ENCODE data around the gene PRDM8. TPM values are rescaled to one million over a fixed set of nuclear protein-coding genes. Genes with fewer than 3 reads are reported as not detected.

PRDM8 gene
- polyA plus RNA-seq, 1 donor from 2014 or later: 3.8 TPM

DNA sequence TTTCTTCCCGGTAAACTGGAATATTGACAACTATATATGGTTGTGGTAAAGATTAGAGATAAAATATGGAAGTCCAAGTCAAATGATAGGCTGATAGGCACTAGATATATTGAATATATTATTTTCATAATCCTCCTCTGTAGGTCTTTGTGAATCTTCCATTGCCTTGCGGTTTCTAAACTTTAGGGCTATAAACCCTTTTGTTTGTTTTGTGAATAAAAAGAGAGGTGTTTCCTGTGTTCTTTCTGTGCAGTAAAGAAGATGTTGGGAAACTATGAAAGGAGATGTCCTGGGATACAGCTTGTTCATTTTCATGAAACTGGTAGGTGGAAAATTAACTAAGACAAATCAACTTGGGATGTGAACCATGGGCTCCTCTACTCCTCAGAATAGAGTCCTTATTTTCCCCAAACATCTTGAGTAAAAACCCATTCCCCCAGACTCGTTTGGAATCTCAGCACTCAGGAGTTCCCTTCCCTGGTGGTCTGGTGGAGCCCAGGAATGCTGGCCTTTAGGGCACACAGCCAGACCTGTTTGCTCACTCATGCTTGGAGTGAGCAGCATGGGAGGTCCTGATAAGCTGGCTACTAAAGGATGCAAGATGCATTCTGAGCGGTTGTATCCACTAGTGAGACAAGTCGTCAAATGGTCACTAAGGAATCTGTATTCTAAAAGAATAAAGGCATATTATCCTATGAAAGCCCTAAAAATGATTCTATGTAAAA, 22.2 kb downstream of the PRDM8 start:
- Mint-ChIP-seq H3K9me3 (no peaks in the 10 kb centered on the region), H3K27ac (no peak overlapping the region), H3K4me3 (no peak overlapping the region), H3K36me3 (no peaks in the 10 kb centered on the region), H3K27me3 (peaks cover 6% of the 10 kb centered on the region), H3K4me1 (peaks cover 1 to 5% (median 2%) of the 10 kb centered on the region in 3 donors)

DNA sequence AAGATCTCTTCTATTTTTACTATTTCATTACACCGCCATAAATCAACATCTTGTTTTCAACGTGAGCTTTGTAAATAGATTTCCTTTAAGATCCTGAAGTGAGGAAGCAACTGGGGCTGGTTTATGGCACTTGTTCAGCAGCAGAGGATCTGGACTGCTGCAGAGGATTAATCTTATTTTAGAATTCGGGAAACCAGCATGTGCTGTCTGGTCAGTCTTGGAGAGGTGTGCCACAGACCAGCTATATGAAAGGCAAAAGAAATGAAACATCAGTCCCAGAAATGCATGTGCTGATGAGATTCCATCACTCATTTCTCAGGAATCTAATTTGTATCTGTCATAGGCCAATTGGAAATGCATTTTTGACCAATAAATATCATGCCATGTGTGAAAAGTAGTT, 23.4 kb downstream of the PRDM8 start:
- Mint-ChIP-seq H3K27ac (no peak overlapping the region), H3K4me3 (no peak overlapping the region), H3K9me3 (no peaks in the 10 kb centered on the region), H3K4me1 (no peaks in the 10 kb centered on the region), H3K36me3 (no peaks in the 10 kb centered on the region), H3K27me3 (peaks cover 5% of the 10 kb centered on the region)

DNA sequence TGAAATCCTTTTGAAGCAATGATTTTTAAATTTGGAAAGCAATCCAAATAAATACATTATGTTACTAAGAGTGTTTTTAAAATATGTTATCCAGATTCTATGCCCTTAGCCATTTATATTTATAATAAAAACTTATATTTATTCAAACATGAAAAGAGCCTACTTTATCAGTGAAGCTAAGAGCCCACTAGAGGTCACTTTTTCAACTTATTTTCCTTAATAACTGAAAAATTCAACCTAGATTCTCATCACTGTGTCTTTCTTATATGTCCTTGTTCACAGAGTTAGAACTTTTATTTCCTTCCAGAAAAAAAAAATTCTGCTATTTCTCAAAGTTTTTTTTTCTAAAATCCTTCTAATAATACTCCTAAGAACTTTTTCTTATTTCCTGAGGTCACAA, 23.9 kb downstream of the PRDM8 start:
- no peak overlapping the region for H3K4me3 Mint-ChIP-seq
- peaks cover 5% of the 10 kb centered on the region for H3K27me3 Mint-ChIP-seq
- H3K27ac Mint-ChIP-seq: no peak overlapping the region
- H3K36me3 Mint-ChIP-seq: no peaks in the 10 kb centered on the region
- no peaks in the 10 kb centered on the region for H3K9me3 Mint-ChIP-seq
- no peaks in the 10 kb centered on the region for H3K4me1 Mint-ChIP-seq

DNA sequence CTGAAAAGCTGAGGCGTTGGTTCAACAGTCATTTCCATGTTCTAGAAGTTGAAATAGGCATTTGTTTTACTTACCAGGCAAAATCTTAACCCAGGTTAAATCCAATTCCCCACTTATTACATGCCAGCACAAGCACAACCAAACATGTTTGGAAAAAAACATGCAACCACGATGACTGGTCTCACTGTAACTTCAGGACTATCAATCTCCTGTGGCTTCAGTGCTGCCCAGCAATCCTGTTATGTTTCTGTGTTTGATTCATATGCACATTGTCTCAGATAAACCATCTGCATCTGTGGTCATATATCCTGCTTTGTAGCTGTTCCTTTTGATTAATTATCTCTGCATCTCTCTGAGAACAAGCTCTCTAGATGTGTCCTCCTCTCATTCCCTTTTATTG, 28.3 kb downstream of the PRDM8 start:
- no peaks in the 10 kb centered on the region for H3K36me3 Mint-ChIP-seq
- peaks cover 2% of the 10 kb centered on the region for H3K27me3 Mint-ChIP-seq
- H3K27ac Mint-ChIP-seq: no peak overlapping the region
- no peaks in the 10 kb centered on the region for H3K9me3 Mint-ChIP-seq
- peaks cover 8 to 12% (median 8%) of the 10 kb centered on the region in 3 donors for H3K4me1 Mint-ChIP-seq
- H3K4me3 Mint-ChIP-seq: no peak overlapping the region

DNA sequence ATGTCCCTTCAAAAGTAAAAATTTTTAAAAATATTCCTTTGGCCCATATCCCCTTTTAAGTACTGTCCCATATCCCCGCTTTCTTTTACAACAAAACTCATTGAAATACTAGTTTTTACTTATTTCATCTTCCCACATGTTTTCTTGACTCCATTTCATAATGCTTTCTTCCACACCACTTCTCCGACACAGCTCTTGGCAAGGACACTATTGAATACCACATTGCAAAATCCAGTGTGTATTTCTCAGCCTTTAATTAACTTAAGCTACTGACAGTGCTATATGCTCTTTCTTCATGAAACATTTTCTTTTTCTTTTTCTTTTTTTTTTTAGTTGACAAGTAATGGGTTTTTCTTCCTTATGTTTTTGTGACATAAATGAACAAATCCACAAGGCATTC, 28.8 kb downstream of the PRDM8 start:
- no peaks in the 10 kb centered on the region for H3K9me3 Mint-ChIP-seq
- peaks cover 8 to 12% (median 8%) of the 10 kb centered on the region in 3 donors for H3K4me1 Mint-ChIP-seq
- no peaks in the 10 kb centered on the region for H3K36me3 Mint-ChIP-seq
- H3K27me3 Mint-ChIP-seq: peaks cover 2% of the 10 kb centered on the region
- H3K27ac Mint-ChIP-seq: no peak overlapping the region
- H3K4me3 Mint-ChIP-seq: no peak overlapping the region

DNA sequence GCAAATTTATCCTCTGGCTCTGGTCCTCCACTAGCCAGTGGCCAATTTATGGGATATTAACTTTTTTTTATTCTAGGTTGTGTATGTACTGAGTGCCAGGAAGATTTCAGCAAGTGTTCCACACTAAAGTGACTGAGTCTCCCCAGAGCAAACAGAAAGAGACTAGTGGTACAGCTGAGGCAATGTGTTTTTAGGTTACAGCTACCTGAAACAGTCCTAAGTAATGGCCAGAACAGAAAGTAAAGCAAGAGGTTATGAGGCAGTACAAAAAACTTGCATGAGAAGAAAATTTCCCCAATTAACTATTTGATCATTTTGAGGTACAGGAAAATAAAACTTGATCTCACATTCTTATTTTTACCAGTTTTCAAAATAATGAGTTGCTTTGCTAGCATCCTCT, 31.2 kb downstream of the PRDM8 start:
- H3K4me3 Mint-ChIP-seq: no peak overlapping the region
- H3K36me3 Mint-ChIP-seq: no peaks in the 10 kb centered on the region
- H3K9me3 Mint-ChIP-seq: no peaks in the 10 kb centered on the region
- H3K27me3 Mint-ChIP-seq: peaks cover 2% of the 10 kb centered on the region
- no peak overlapping the region for H3K27ac Mint-ChIP-seq
- H3K4me1 Mint-ChIP-seq: peaks cover 8 to 12% (median 8%) of the 10 kb centered on the region in 3 donors

DNA sequence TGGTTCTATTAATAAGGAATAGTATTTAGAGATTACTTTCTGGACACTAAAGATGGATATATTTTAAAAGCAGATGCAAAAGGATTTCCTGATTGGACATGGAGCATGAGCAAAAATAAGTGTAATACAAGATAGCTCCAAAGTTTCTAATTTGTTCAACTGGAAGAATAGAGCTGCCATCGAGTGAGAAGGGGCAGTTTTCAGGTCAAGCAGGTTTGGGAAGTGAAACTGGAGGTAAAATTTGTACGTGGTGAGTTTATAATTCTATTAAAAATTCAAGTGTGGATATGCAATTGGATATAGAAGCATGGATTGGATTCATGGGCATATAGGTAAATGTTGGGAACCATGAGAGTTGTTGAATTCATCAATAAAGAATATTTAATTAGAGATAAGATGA, 31.8 kb downstream of the PRDM8 start:
- H3K27ac Mint-ChIP-seq: no peak overlapping the region
- H3K36me3 Mint-ChIP-seq: no peaks in the 10 kb centered on the region
- no peak overlapping the region for H3K4me3 Mint-ChIP-seq
- peaks cover 8 to 12% (median 8%) of the 10 kb centered on the region in 3 donors for H3K4me1 Mint-ChIP-seq
- H3K9me3 Mint-ChIP-seq: no peaks in the 10 kb centered on the region
- peaks cover 2% of the 10 kb centered on the region for H3K27me3 Mint-ChIP-seq

DNA sequence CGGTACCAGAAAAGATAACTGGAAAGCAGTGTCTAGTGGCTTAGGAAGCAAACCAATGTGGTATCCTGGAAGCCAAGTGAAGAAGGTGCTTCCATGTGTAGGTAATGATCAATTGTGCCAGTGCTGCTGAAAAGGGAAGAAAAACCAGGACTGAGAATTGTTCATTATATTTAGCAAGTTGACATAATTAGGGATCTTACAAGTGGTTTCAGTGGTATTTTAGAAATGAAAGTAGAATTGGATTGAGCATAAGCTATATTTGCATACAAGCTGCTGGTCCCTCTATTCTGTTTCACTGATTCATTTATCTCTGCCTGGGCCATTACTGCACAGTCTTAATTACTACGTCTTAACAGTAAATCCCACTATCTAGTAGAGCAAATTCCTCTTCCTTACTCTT, 32.3 kb downstream of the PRDM8 start:
- H3K4me3 Mint-ChIP-seq: no peak overlapping the region
- H3K27ac Mint-ChIP-seq: no peak overlapping the region
- H3K36me3 Mint-ChIP-seq: no peaks in the 10 kb centered on the region
- peaks cover 2% of the 10 kb centered on the region for H3K27me3 Mint-ChIP-seq
- H3K4me1 Mint-ChIP-seq: peaks cover 8 to 12% (median 8%) of the 10 kb centered on the region in 3 donors
- no peaks in the 10 kb centered on the region for H3K9me3 Mint-ChIP-seq

DNA sequence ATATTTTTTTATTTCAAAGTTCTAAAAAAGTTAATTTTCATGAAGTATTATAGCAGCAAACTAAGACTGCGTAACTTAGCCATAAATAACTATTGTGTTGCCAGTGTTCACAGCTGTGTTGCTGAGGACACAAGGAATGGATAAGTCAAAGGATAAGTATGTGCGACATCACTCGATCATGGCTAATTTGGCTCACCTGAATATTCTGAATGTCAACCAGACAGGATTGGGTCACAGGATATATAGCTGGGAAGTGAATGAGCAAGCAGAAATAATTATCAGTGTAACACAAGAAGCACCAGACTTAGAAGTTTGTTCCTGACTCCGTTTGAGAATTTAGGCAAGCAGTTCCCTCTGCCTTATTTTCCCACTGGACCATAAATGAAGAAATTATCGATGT, 33.9 kb downstream of the PRDM8 start:
- no peaks in the 10 kb centered on the region for H3K9me3 Mint-ChIP-seq
- H3K27ac Mint-ChIP-seq: no peak overlapping the region
- peaks cover 8 to 12% (median 8%) of the 10 kb centered on the region in 3 donors for H3K4me1 Mint-ChIP-seq
- H3K36me3 Mint-ChIP-seq: no peaks in the 10 kb centered on the region
- peaks cover 4% of the 10 kb centered on the region for H3K27me3 Mint-ChIP-seq
- no peak overlapping the region for H3K4me3 Mint-ChIP-seq

DNA sequence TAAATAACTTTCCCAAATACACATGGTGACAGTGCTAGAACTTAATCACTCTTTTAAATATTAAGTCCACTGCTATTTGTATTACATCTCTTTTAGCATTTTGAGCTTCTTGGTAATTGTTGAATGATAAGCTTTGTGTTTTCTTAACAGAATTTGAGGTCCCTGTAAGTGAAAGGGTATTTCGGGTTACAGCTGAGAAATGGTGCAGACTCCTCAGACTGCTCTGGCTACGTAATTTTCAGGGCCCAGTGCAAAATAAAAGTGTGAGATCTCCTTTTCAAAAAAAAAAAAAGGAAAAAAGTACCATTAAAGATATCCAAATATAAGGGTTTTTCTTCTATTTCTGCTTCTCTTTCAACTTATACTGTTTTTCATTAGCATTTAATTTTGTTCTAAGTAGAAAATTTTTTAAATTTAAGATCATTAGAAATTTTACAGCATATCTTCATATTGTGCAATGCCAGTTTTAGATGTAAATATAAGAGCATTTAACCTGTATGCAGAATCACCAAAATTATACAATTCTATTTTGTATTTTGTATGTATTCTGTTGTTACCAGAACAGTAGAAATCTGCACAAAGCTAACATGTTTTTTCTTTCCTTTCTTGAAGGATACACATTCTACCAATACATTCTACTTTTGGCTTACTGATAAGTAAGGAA, 35.5 kb downstream of the PRDM8 start:
- Mint-ChIP-seq H3K9me3 (no peaks in the 10 kb centered on the region), H3K4me3 (no peak overlapping the region), H3K27ac (no peak overlapping the region), H3K27me3 (peaks cover 8% of the 10 kb centered on the region), H3K36me3 (no peaks in the 10 kb centered on the region), H3K4me1 (peaks cover 8 to 12% (median 8%) of the 10 kb centered on the region in 3 donors)

DNA sequence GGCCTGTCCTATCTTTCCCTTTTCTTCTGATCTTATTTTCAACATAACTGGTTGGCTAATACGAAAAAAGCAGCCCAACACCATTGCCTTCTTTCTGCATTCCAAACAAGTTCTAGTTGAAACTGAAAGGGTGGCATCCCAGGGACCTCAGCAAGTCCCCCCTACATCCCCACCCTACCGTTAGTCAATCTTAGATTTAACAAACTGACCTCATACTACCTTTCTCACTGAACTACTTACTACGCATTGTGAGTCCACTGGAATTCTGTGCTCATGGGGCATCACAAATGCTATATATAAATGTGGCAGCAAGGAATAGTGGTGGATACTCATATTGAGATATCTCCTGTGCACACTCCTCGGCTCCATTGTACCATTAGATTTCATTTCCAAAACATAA, 36.1 kb downstream of the PRDM8 start:
- Mint-ChIP-seq H3K4me3 (no peak overlapping the region), H3K36me3 (no peaks in the 10 kb centered on the region), H3K27ac (no peak overlapping the region), H3K4me1 (peaks cover 8 to 12% (median 8%) of the 10 kb centered on the region in 3 donors), H3K9me3 (no peaks in the 10 kb centered on the region), H3K27me3 (peaks cover 8% of the 10 kb centered on the region)

DNA sequence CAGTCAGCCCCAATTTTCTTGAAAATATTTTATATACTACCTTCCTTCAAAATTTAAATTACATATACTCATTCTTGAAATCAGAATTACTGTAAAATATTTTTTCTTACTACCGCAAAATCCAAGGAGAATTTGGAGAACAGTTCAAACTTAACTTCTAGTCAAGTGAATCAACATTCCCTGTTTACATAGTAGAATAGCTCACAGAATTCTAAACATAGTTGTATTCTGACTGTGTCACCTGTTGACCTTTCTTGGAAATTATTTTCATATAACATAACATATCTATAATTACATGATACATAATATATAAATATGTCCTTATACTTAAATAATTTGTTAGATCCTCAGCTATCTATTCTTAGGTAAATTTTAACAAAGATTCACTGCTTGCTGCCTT, 38.1 kb downstream of the PRDM8 start:
- H3K36me3 Mint-ChIP-seq: no peaks in the 10 kb centered on the region
- H3K4me1 Mint-ChIP-seq: no peaks in the 10 kb centered on the region
- H3K27me3 Mint-ChIP-seq: peaks cover 6% of the 10 kb centered on the region
- H3K4me3 Mint-ChIP-seq: no peak overlapping the region
- H3K27ac Mint-ChIP-seq: no peak overlapping the region
- no peaks in the 10 kb centered on the region for H3K9me3 Mint-ChIP-seq

DNA sequence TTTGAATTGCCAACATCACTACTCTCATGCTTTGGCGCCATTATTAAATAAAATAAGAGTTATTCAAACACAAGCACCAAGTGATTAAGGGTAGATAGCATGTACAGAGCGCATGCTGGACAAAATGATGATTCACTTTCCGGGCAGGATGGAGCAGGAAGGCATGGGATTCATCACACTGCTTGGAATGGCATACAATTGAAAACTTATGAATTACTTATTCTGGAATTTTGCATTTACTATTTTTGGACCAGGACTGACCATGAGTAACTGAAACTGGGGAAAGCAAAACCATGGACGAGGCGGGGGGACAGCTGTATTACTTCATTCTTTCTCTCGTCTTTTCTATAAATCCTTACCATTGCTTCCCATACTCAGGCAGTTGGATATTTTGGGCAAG, 40.7 kb downstream of the PRDM8 start:
- no peak overlapping the region for H3K27ac Mint-ChIP-seq
- no peaks in the 10 kb centered on the region for H3K9me3 Mint-ChIP-seq
- no peak overlapping the region for H3K4me3 Mint-ChIP-seq
- peaks cover 6% of the 10 kb centered on the region for H3K27me3 Mint-ChIP-seq
- no peaks in the 10 kb centered on the region for H3K36me3 Mint-ChIP-seq
- no peaks in the 10 kb centered on the region for H3K4me1 Mint-ChIP-seq

DNA sequence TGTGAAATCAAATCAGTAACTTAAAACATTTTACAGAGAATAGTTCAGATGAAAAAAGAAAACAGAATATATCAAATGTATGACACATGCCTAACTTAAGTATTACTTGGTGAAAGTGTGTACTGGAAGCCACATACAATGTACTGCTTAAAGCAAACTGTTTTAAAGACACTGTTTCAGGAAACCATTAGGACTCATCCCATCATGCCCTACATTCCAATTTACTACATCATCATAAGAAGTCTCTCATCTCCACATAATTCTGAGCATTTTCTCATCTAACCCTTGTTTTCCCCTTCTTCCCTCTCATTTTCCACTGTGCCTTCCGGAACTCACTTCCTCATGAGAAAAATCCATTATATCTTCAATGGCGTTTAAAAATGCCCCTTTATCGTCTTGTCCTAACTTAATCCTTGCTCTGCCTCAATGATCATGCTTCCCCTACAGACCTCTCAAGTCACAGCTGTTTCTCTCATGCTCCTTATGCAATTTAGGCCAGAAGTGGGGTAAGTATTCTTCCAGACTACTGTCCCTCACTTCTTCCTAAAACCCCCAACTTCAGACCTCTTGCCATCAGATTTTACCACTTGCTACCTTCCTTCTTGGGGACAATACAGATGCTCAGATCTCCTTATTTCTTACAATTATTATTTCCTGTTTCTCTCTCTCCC, 42.3 kb downstream of the PRDM8 start:
- H3K36me3 Mint-ChIP-seq: no peaks in the 10 kb centered on the region
- no peaks in the 10 kb centered on the region for H3K4me1 Mint-ChIP-seq
- peaks cover 10% of the 10 kb centered on the region for H3K27me3 Mint-ChIP-seq
- H3K4me3 Mint-ChIP-seq: no peak overlapping the region
- H3K27ac Mint-ChIP-seq: no peak overlapping the region
- H3K9me3 Mint-ChIP-seq: no peaks in the 10 kb centered on the region

DNA sequence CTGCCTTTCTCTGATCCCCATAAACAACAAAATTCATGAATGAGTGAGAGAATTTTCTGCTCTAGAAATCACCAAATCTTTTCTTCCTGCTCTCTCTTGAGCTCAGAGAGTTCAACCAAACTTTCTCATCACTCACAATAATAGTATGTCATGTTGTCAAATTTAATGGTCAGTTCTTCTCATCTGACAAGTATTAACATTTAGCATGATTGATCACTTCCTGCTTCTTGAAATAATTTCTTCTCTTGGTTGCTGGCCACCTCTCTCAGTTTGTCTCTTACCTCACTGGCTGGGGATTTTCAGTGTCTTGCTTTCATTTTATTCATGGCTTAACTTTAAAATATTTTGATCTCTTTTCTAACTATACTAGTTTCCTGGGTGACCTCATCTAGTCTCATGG, 43.7 kb downstream of the PRDM8 start:
- Mint-ChIP-seq H3K27ac (no peak overlapping the region), H3K9me3 (no peaks in the 10 kb centered on the region), H3K36me3 (no peaks in the 10 kb centered on the region), H3K27me3 (peaks cover 12% of the 10 kb centered on the region), H3K4me3 (no peak overlapping the region), H3K4me1 (no peaks in the 10 kb centered on the region)
